K562 (cell line): ENCODE measurements around the gene DDAH2. TPM values are rescaled to one million over a fixed set of nuclear protein-coding genes. Genes with fewer than 3 reads are reported as not detected.

Experiments
- CHCHD3 ChIP-seq: fragments of 250-450 bp; sonication (Bioruptor Pico); IDR thresholded peaks from 2 replicates; pipeline ENCODE4 v2.1.2; 2022; ENCODE audit warnings: mild to moderate bottlenecking
- CHD2 ChIP-seq: IDR thresholded peaks from 2 replicates; pipeline ENCODE4 v1.6.1; 2011; ENCODE audit warnings: low read depth, low read length
- MCM5 ChIP-seq: fragments of 450-650 bp; IDR thresholded peaks from 2 replicates; pipeline ENCODE4 v1.6.1; 2016; ENCODE audit warnings: low read depth
- NCOA2 ChIP-seq, 2 experiments: fragments of 450-650 bp; IDR thresholded peaks; 2 replicates each; pipeline ENCODE4 v1.6.1; 2018; ENCODE audit warnings: mild to moderate bottlenecking in 2 of 2, moderate library complexity in 1 of 2; ENCODE audit not compliant: partially characterized antibody in 2 of 2
- NFIX ChIP-seq: fragments of 250-450 bp; sonication (Bioruptor Pico); IDR thresholded peaks from 2 replicates; pipeline ENCODE4 v1.4.0; 2020; ENCODE audit warnings: low read depth, mild to moderate bottlenecking, moderate library complexity
- POLR2AphosphoS2 ChIP-seq: IDR thresholded peaks from 2 replicates; pipeline ENCODE4 v1.6.1; 2012; ENCODE audit warnings: low read length, improper control_type of control experiment
- POLR2AphosphoS5 ChIP-seq: IDR thresholded peaks from 2 replicates; pipeline ENCODE4 v1.6.1; 2011; ENCODE audit warnings: mild to moderate bottlenecking, low read depth, low read length, moderate library complexity; ENCODE audit not compliant: control insufficient read depth, insufficient read depth
- ZFPM2 ChIP-seq: fragments of 250-450 bp; sonication (Bioruptor Pico); IDR thresholded peaks from 2 replicates; pipeline ENCODE4 v1.5.1; 2022; ENCODE audit warnings: mild to moderate bottlenecking
- ZNF584 ChIP-seq: fragments of 200-800 bp; sonication (Bioruptor generic); IDR thresholded peaks from 2 replicates; pipeline ENCODE4 v1.6.1; 2016; ENCODE audit warnings: low read depth, mild to moderate bottlenecking, missing genetic modification characterization, missing compliant biosample characterization
- ZNF589 ChIP-seq: fragments of 200-800 bp; sonication (Bioruptor generic); IDR thresholded peaks from 2 replicates; pipeline ENCODE4 v1.6.1; 2016; ENCODE audit warnings: low read depth, missing genetic modification characterization, missing compliant biosample characterization
- ZSCAN29 ChIP-seq: fragments of 450-650 bp; IDR thresholded peaks from 2 replicates; pipeline ENCODE4 v1.6.1; 2017
- polyA plus RNA-seq, 8 experiments: library from polyadenylated mRNA; depleted of rRNA in 4 of 8; stranded (reverse) in 5 of 8; unstranded in 3 of 8; fragments of >200 nt; fragmentation: Nextera tagmentation in 2 of 8; fragmentation: Illumina TruSeq in 1 of 8; extraction: Ambion mirVana in 2 of 8; extraction: Trizol in 1 of 8; gene quantifications; 2 replicates each; pipeline versions ENCODE4 v1.2.1 to v1.2.3, GENCODE V29; 2011 to 2014; ENCODE audit warnings: inconsistent platforms in 1 of 8, missing spikeins in 1 of 8
- total RNA-seq, 7 experiments: library from RNA; depleted of rRNA in 6 of 7; stranded (reverse); fragments of >200 nt in 6 of 7; fragmentation: Illumina TruSeq in 2 of 7; extraction: Trizol in 2 of 7; gene quantifications; 2 replicates each; pipeline versions ENCODE4 v1.2.1 to v1.2.3, GENCODE V29; 2011 to 2021; ENCODE audit warnings: low replicate concordance in 1 of 7
- TF ChIP-seq, protein P1 (sequence below): fragments of 250-450 bp; sonication (Bioruptor Pico); IDR thresholded peaks from 2 replicates; pipeline ENCODE4 v1.4.0; 2020
- TF ChIP-seq, protein P2 (sequence below): conservative IDR thresholded peaks from 2 replicates; pipeline ENCODE4 v1.6.1; 2011; ENCODE audit warnings: low read depth, mild to moderate bottlenecking, low read length; ENCODE audit not compliant: control insufficient read depth
- TF ChIP-seq, protein P3 (sequence below): fragments of 250-450 bp; sonication (Bioruptor Pico); IDR thresholded peaks from 2 replicates; pipeline ENCODE4 v1.4.0; 2020; ENCODE audit warnings: mild to moderate bottlenecking
- TF ChIP-seq, protein P4 (sequence below), 2 experiments: fragments of 450-650 bp in 1 of 2; IDR thresholded peaks; 2 replicates each; pipeline ENCODE4 v1.6.1; 2011 to 2017; ENCODE audit warnings: low read depth in 2 of 2, antibody characterized with exemption in 1 of 2, borderline replicate concordance in 1 of 2, low read length in 1 of 2, mild to moderate bottlenecking in 1 of 2, mixed read lengths in 1 of 2; ENCODE audit not compliant: control insufficient read depth in 1 of 2

The DDAH2 gene
- total and polyA plus RNA-seq, 9 of the 15 experiments (the other 6 are each of a cell fraction or from before 2014, with no cell fraction given) = 1.8 to 45.4 (median 21.4) TPM

DNA sequence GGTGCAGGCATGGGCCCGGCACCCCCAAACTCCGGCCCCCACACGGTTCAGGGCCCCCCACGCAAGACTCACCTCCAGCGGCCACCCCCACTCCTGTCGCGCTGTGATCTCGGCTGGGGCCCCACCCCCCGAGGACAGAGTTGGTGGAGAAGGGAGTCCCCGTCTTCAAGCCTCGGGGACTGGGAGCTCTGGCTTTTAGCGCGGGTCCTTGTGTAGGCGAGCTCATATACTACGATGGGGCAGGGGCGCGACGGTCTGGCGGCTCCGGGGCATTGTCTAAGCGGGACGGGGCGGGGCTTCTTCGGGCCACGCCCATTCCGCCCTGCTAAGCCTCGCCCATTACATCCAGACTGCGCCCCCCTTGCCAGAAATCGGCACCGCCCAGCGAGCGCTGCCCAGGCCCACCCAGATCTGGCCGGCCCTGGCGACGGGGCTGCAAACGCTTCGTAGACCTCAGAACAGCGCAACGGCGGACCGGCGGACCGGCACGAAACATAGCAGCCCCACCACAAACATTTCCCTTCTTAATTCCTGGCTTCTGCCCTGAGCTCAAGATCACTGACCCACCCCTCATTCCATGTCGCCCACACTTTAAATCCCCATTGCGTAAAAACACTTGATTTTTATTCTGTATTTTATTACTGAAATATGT is 1.0 kb upstream of the DDAH2 start (continued):
- no peak for TF ChIP-seq MCM5
- 0 out of 2 replicates have a peak, but pooled peaks have one; percentile 15 for TF ChIP-seq NFIX (CRISPR knock-in tag)
- no peak for TF ChIP-seq NCOA2 (IDR thresholded peaks at IDR 0.05; ENCODE audit: partially characterized antibody in 2 of 2)
- TF ChIP-seq, protein P1, sequence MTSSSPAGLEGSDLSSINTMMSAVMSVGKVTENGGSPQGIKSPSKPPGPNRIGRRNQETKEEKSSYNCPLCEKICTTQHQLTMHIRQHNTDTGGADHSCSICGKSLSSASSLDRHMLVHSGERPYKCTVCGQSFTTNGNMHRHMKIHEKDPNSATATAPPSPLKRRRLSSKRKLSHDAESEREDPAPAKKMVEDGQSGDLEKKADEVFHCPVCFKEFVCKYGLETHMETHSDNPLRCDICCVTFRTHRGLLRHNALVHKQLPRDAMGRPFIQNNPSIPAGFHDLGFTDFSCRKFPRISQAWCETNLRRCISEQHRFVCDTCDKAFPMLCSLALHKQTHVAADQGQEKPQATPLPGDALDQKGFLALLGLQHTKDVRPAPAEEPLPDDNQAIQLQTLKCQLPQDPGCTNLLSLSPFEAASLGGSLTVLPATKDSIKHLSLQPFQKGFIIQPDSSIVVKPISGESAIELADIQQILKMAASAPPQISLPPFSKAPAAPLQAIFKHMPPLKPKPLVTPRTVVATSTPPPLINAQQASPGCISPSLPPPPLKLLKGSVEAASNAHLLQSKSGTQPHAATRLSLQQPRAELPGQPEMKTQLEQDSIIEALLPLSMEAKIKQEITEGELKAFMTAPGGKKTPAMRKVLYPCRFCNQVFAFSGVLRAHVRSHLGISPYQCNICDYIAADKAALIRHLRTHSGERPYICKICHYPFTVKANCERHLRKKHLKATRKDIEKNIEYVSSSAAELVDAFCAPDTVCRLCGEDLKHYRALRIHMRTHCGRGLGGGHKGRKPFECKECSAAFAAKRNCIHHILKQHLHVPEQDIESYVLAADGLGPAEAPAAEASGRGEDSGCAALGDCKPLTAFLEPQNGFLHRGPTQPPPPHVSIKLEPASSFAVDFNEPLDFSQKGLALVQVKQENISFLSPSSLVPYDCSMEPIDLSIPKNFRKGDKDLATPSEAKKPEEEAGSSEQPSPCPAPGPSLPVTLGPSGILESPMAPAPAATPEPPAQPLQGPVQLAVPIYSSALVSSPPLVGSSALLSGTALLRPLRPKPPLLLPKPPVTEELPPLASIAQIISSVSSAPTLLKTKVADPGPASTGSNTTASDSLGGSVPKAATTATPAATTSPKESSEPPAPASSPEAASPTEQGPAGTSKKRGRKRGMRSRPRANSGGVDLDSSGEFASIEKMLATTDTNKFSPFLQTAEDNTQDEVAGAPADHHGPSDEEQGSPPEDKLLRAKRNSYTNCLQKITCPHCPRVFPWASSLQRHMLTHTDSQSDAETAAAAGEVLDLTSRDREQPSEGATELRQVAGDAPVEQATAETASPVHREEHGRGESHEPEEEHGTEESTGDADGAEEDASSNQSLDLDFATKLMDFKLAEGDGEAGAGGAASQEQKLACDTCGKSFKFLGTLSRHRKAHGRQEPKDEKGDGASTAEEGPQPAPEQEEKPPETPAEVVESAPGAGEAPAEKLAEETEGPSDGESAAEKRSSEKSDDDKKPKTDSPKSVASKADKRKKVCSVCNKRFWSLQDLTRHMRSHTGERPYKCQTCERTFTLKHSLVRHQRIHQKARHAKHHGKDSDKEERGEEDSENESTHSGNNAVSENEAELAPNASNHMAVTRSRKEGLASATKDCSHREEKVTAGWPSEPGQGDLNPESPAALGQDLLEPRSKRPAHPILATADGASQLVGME = peak; percentile 95
- TF ChIP-seq, protein P2, sequence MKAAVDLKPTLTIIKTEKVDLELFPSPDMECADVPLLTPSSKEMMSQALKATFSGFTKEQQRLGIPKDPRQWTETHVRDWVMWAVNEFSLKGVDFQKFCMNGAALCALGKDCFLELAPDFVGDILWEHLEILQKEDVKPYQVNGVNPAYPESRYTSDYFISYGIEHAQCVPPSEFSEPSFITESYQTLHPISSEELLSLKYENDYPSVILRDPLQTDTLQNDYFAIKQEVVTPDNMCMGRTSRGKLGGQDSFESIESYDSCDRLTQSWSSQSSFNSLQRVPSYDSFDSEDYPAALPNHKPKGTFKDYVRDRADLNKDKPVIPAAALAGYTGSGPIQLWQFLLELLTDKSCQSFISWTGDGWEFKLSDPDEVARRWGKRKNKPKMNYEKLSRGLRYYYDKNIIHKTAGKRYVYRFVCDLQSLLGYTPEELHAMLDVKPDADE = peak; percentile 71; the same call in 1 of the 2 replicates
- TF ChIP-seq CHD2 = peak; percentile 16; the same call in 1 of the 2 replicates
- TF ChIP-seq ZSCAN29 = peak; percentile 86; the same call in 1 of the 2 replicates
- TF ChIP-seq CHCHD3 (CRISPR knock-in tag) = peak; percentile 91
- no peak for TF ChIP-seq ZNF589 (CRISPR knock-in tag)
- TF ChIP-seq POLR2AphosphoS5 = peak; percentile 96
- TF ChIP-seq, protein P3, sequence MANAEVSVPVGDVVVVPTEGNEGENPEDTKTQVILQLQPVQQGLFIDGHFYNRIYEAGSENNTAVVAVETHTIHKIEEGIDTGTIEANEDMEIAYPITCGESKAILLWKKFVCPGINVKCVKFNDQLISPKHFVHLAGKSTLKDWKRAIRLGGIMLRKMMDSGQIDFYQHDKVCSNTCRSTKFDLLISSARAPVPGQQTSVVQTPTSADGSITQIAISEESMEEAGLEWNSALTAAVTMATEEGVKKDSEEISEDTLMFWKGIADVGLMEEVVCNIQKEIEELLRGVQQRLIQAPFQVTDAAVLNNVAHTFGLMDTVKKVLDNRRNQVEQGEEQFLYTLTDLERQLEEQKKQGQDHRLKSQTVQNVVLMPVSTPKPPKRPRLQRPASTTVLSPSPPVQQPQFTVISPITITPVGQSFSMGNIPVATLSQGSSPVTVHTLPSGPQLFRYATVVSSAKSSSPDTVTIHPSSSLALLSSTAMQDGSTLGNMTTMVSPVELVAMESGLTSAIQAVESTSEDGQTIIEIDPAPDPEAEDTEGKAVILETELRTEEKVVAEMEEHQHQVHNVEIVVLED = peak; percentile 34; the same call in 1 of the 2 replicates
- peak; percentile 100 for TF ChIP-seq POLR2AphosphoS2
- TF ChIP-seq ZFPM2 = peak; percentile 99
- TF ChIP-seq, protein P4, sequence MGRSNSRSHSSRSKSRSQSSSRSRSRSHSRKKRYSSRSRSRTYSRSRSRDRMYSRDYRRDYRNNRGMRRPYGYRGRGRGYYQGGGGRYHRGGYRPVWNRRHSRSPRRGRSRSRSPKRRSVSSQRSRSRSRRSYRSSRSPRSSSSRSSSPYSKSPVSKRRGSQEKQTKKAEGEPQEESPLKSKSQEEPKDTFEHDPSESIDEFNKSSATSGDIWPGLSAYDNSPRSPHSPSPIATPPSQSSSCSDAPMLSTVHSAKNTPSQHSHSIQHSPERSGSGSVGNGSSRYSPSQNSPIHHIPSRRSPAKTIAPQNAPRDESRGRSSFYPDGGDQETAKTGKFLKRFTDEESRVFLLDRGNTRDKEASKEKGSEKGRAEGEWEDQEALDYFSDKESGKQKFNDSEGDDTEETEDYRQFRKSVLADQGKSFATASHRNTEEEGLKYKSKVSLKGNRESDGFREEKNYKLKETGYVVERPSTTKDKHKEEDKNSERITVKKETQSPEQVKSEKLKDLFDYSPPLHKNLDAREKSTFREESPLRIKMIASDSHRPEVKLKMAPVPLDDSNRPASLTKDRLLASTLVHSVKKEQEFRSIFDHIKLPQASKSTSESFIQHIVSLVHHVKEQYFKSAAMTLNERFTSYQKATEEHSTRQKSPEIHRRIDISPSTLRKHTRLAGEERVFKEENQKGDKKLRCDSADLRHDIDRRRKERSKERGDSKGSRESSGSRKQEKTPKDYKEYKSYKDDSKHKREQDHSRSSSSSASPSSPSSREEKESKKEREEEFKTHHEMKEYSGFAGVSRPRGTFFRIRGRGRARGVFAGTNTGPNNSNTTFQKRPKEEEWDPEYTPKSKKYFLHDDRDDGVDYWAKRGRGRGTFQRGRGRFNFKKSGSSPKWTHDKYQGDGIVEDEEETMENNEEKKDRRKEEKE (IDR thresholded peaks at IDR 0.05; ENCODE audit: borderline replicate concordance in 1 of 2, control insufficient read depth in 1 of 2, low read depth in 2 of 2, low read length in 1 of 2) = peak; percentile 74 to 86
- TF ChIP-seq ZNF584 (CRISPR knock-in tag) = no peak
